Measurements from ENCODE around the gene ST7. TPM values are rescaled to one million over a fixed set of nuclear protein-coding genes. Genes with fewer than 3 reads are reported as not detected.
"Not testable (repeated sequence)": the region's sequence is repeated elsewhere in the genome, so short reads cannot be mapped to it uniquely, and the experiment has no call there.

The ST7 gene
- total RNA-seq, 1 experiment from 2014 or later: 38.2 TPM

- no peak overlapping the region for H3K4me3 Mint-ChIP-seq (ENCODE audit: unreplicated experiment)
- H3K4me1 ChIP-seq: no peaks in the 10 kb centered on the region
- H3K27me3 ChIP-seq (replicated peaks; ENCODE audit: control insufficient read depth, insufficient read depth, low read length): no peaks in the 10 kb centered on the region
- no peak overlapping the region for H3K27ac Mint-ChIP-seq (ENCODE audit: unreplicated experiment)
- no peaks in the 10 kb centered on the region for H3K27me3 Mint-ChIP-seq (ENCODE audit: insufficient read depth, unreplicated experiment)
- POLR2A ChIA-PET: no interaction called here
- CTCF ChIA-PET: no interaction called here
- intact Hi-C loops (cut with micrococcal nuclease; ENCODE audit: unreplicated experiment): no loop called here
- no peak overlapping the region for H3K4me3 ChIP-seq (ENCODE audit: low read depth, low read length)
- no peaks in the 10 kb centered on the region for H3K36me3 Mint-ChIP-seq (ENCODE audit: insufficient read depth, unreplicated experiment)
- no peaks in the 10 kb centered on the region for H3K9me3 Mint-ChIP-seq (ENCODE audit: unreplicated experiment)
- no peak for TF ChIP-seq CTCF (IDR thresholded peaks at IDR 0.05; ENCODE audit: insufficient read depth in 1 of 2, low read depth in 1 of 2, low read length in 1 of 2, severe bottlenecking in 1 of 2, unreplicated experiment in 1 of 2)
- no peak for DNase-seq
- no TSS peak for BruUV-seq (replicated peaks)
- H3K9me3 ChIP-seq: peaks cover 8% of the 10 kb centered on the region; the same call in 1 of the 2 replicates
- H3K4me1 Mint-ChIP-seq (ENCODE audit: low read depth, unreplicated experiment): peaks cover 17% of the 10 kb centered on the region
- no peaks in the 10 kb centered on the region for H3K36me3 ChIP-seq (ENCODE audit: control insufficient read depth, insufficient read depth, low read length)
Measured at GRCh38 chr7:116970238-116970910, 17.1 kb downstream of the ST7 start.

- H3K27ac Mint-ChIP-seq (ENCODE audit: unreplicated experiment); DNase-seq; H3K4me1 ChIP-seq; CTCF ChIA-PET; H3K9me3 ChIP-seq; H3K36me3 Mint-ChIP-seq (ENCODE audit: insufficient read depth, unreplicated experiment); H3K9me3 Mint-ChIP-seq (ENCODE audit: unreplicated experiment); intact Hi-C loops (cut with micrococcal nuclease; ENCODE audit: unreplicated experiment); H3K4me3 Mint-ChIP-seq (ENCODE audit: unreplicated experiment); H3K27me3 Mint-ChIP-seq (ENCODE audit: insufficient read depth, unreplicated experiment); BruUV-seq (replicated peaks); POLR2A ChIA-PET; H3K36me3 ChIP-seq (ENCODE audit: control insufficient read depth, insufficient read depth, low read length); H3K27me3 ChIP-seq (replicated peaks; ENCODE audit: control insufficient read depth, insufficient read depth, low read length); H3K4me3 ChIP-seq (ENCODE audit: low read depth, low read length): not testable (repeated sequence)
- peaks cover 17% of the 10 kb centered on the region for H3K4me1 Mint-ChIP-seq (ENCODE audit: low read depth, unreplicated experiment)
Measured at GRCh38 chr7:116971153-116971552, 17.9 kb downstream of the ST7 start.

- H3K27me3 ChIP-seq (replicated peaks; ENCODE audit: control insufficient read depth, insufficient read depth, low read length): no peaks in the 10 kb centered on the region
- Mint-ChIP-seq H3K27ac (ENCODE audit: unreplicated experiment) (no peak overlapping the region), H3K4me1 (ENCODE audit: low read depth, unreplicated experiment) (peaks cover 17% of the 10 kb centered on the region), H3K27me3 (ENCODE audit: insufficient read depth, unreplicated experiment) (no peaks in the 10 kb centered on the region), H3K4me3 (ENCODE audit: unreplicated experiment) (no peak overlapping the region), H3K9me3 (ENCODE audit: unreplicated experiment) (no peaks in the 10 kb centered on the region), H3K36me3 (ENCODE audit: insufficient read depth, unreplicated experiment) (no peaks in the 10 kb centered on the region)
- no TSS peak for BruUV-seq (replicated peaks)
- peaks cover 8% of the 10 kb centered on the region; the same call in 1 of the 2 replicates for H3K9me3 ChIP-seq
- H3K36me3 ChIP-seq (ENCODE audit: control insufficient read depth, insufficient read depth, low read length): no peaks in the 10 kb centered on the region
- ChIA-PET POLR2A (interaction anchor here (0.6 kb wide), 1 partner anchor 117 kb away, joined by 3 read pairs; no protein-coding TSS in a partner anchor), CTCF (interaction anchor here (0.5 to 0.6 kb wide), 2 partner anchors 148 to 397 kb away, joined by 3 to 5 read pairs; no protein-coding TSS in a partner anchor)
- H3K4me1 ChIP-seq: no peaks in the 10 kb centered on the region
- TF ChIP-seq CTCF (IDR thresholded peaks at IDR 0.05; ENCODE audit: insufficient read depth in 1 of 2, low read depth in 1 of 2, low read length in 1 of 2, severe bottlenecking in 1 of 2, unreplicated experiment in 1 of 2): no peak
- H3K4me3 ChIP-seq (ENCODE audit: low read depth, low read length): no peak overlapping the region
- intact Hi-C loops (cut with micrococcal nuclease; ENCODE audit: unreplicated experiment): no loop called here
- DNase-seq: peak in 1 of 2 experiments; percentile 15
Measured at GRCh38 chr7:116971869-116972268, 18.6 kb downstream of the ST7 start.

- BruUV-seq (replicated peaks); H3K27ac Mint-ChIP-seq (ENCODE audit: unreplicated experiment); H3K27me3 ChIP-seq (replicated peaks; ENCODE audit: control insufficient read depth, insufficient read depth, low read length); H3K36me3 Mint-ChIP-seq (ENCODE audit: insufficient read depth, unreplicated experiment); H3K4me3 ChIP-seq (ENCODE audit: low read depth, low read length); H3K27me3 Mint-ChIP-seq (ENCODE audit: insufficient read depth, unreplicated experiment); H3K36me3 ChIP-seq (ENCODE audit: control insufficient read depth, insufficient read depth, low read length); intact Hi-C loops (cut with micrococcal nuclease; ENCODE audit: unreplicated experiment); H3K4me1 ChIP-seq; DNase-seq; CTCF ChIA-PET; H3K9me3 ChIP-seq; POLR2A ChIA-PET; H3K4me3 Mint-ChIP-seq (ENCODE audit: unreplicated experiment); H3K9me3 Mint-ChIP-seq (ENCODE audit: unreplicated experiment): not testable (repeated sequence)
- peaks cover 10% of the 10 kb centered on the region for H3K4me1 Mint-ChIP-seq (ENCODE audit: low read depth, unreplicated experiment)
Measured at GRCh38 chr7:116975024-116975423, 21.7 kb downstream of the ST7 start.
